ENCODE measurements around the gene FAM217B.

The FAM217B gene

GRCh38 chr20:59962155-59962554, 22.0 kb downstream of the FAM217B start:
- intact Hi-C loops (cut with DNase I), result no loop called here
- DNase-seq, result no peak

- peak in 1 of 10 donors; percentile 34 for DNase-seq
- intact Hi-C loops (cut with DNase I), result no loop called here
Measured at GRCh38 chr20:59966428-59966827, 26.2 kb downstream of the FAM217B start.

GRCh38 chr20:59971428-59971827, 31.2 kb downstream of the FAM217B start:
- intact Hi-C loops (cut with DNase I), result no loop called here
- DNase-seq, result no peak

GRCh38 chr20:59972037-59972801, 32.0 kb downstream of the FAM217B start:
- intact Hi-C loops (cut with DNase I), result no loop called here
- DNase-seq, result no peak

GRCh38 chr20:59976156-59976782, 36.1 kb downstream of the FAM217B start:
- intact Hi-C loops (cut with DNase I), result no loop called here
- DNase-seq, result no peak

GRCh38 chr20:59977086-59977485, 36.9 kb downstream of the FAM217B start:
- intact Hi-C loops (cut with DNase I), result no loop called here
- DNase-seq, result peak in 6 of 10 donors; percentile 6 to 81 (median 50)

- intact Hi-C loops (cut with DNase I), result no loop called here
- DNase-seq, result no peak
Measured at GRCh38 chr20:59983076-59983475, 42.9 kb downstream of the FAM217B start.

- no peak for DNase-seq
- intact Hi-C loops (cut with DNase I), result no loop called here
Measured at GRCh38 chr20:59984541-59984940, 44.4 kb downstream of the FAM217B start.

GRCh38 chr20:59985164-59985563, 45.0 kb downstream of the FAM217B start:
- peak in 1 of 10 donors; percentile 44 for DNase-seq
- intact Hi-C loops (cut with DNase I), result no loop called here

- intact Hi-C loops (cut with DNase I), result no loop called here
- DNase-seq, result peak in 1 of 10 donors; percentile 31
Measured at GRCh38 chr20:59985864-59986263, 45.7 kb downstream of the FAM217B start.

- intact Hi-C loops (cut with DNase I), result no loop called here
- no peak for DNase-seq
Measured at GRCh38 chr20:59987135-59987534, 46.9 kb downstream of the FAM217B start.

- intact Hi-C loops (cut with DNase I), result no loop called here
- peak in 1 of 10 donors; percentile 76 for DNase-seq
Measured at GRCh38 chr20:59988141-59988540, 48.0 kb downstream of the FAM217B start.

GRCh38 chr20:59992526-59993084, 52.4 kb downstream of the FAM217B start:
- intact Hi-C loops (cut with DNase I), result no loop called here
- no peak for DNase-seq

- intact Hi-C loops (cut with DNase I), result no loop called here
- no peak for DNase-seq
Measured at GRCh38 chr20:59993736-59994430, 53.7 kb downstream of the FAM217B start.

GRCh38 chr20:59994697-59995122, 54.5 kb downstream of the FAM217B start:
- intact Hi-C loops (cut with DNase I), result no loop called here
- DNase-seq, result no peak

GRCh38 chr20:59996108-59996507, 55.9 kb downstream of the FAM217B start:
- intact Hi-C loops (cut with DNase I), result no loop called here
- DNase-seq, result peak in 1 of 10 donors; percentile 39

GRCh38 chr20:59997896-59998295, 57.7 kb downstream of the FAM217B start:
- intact Hi-C loops (cut with DNase I), result no loop called here
- no peak for DNase-seq

Measured in posterior cingulate gyrus (tissue), 11 donors.